IMR-90 (cell line): ENCODE measurements around the gene ZNF750. TPM values are rescaled to one million over a fixed set of nuclear protein-coding genes. Genes with fewer than 3 reads are reported as not detected.

Experiments used
- ATAC-seq: fragments of 200-7000 bp; cut with Tn5 transposase; 2 replicates; pipeline ENCODE4 v1.9.1; 2020; ENCODE audit warnings: low read depth, mild to moderate bottlenecking, moderate library complexity
- BruUV-seq: library from RNA; stranded (reverse); fragments of 400-500 nt; replicated peaks from 2 replicates; lab custom pipeline; 2021; lab: Mats Ljungman, UMichigan
- CTCF ChIA-PET: fragments of 300-600 bp; formaldehyde crosslinking; extraction: SDS; loops from one replicate; lab custom pipeline; 2021; ENCODE audit warnings: antibody characterized with exemption; lab: Yijun Ruan, JAX
- POLR2A ChIA-PET: fragments of 300-600 bp; sonication (Branson Sonifier 250); formaldehyde crosslinking; loops from one replicate; lab custom pipeline; 2022; ENCODE audit warnings: antibody characterized with exemption; ENCODE audit not compliant: unreplicated experiment; lab: Charles Lee
- DNase-seq: peaks from one replicate; pipeline ENCODE4 v3.0.0; 2013
- H2AFZ ChIP-seq: replicated peaks from 2 replicates; pipeline ENCODE3; 2013; ENCODE audit warnings: low read length, mild to moderate bottlenecking; ENCODE audit not compliant: poor library complexity
- H2AK5ac ChIP-seq: 2 replicates; pipeline ENCODE4 v1.6.1; 2013; ENCODE audit warnings: low read depth, low read length, inconsistent platforms
- H2AK9ac ChIP-seq: replicated peaks from 2 replicates; pipeline ENCODE3; 2013; ENCODE audit warnings: mild to moderate bottlenecking, low read depth, low read length, moderate library complexity; ENCODE audit not compliant: poor library complexity
- H2BK120ac ChIP-seq: 2 replicates; pipeline ENCODE4 v1.6.1; 2013; ENCODE audit warnings: low read depth, low read length, inconsistent platforms
- H2BK15ac ChIP-seq: 3 replicates; pipeline ENCODE4 v1.6.1; 2013; ENCODE audit warnings: low read depth, low read length, inconsistent platforms
- H2BK20ac ChIP-seq: 2 replicates; pipeline ENCODE4 v1.6.1; 2013; ENCODE audit warnings: low read depth, mild to moderate bottlenecking, inconsistent platforms, low read length, moderate library complexity
- H2BK5ac ChIP-seq: 2 replicates; pipeline ENCODE4 v1.6.1; 2013; ENCODE audit warnings: mild to moderate bottlenecking, low read depth, low read length, inconsistent platforms; ENCODE audit not compliant: poor library complexity, severe bottlenecking
- H3K14ac ChIP-seq: replicated peaks from 2 replicates; pipeline ENCODE4 v1.6.1; 2013; ENCODE audit warnings: low read depth, low read length, inconsistent platforms
- H3K18ac ChIP-seq: 2 replicates; pipeline ENCODE4 v1.6.1; 2013; ENCODE audit warnings: low read depth, low read length, control low read depth
- H3K23ac ChIP-seq: 2 replicates; pipeline ENCODE4 v1.6.1; 2013; ENCODE audit warnings: low read depth, low read length, inconsistent platforms
- H3K27ac ChIP-seq: 2 replicates; pipeline ENCODE4 v1.5.1; 2013; ENCODE audit warnings: mild to moderate bottlenecking, control low read depth, low read length; ENCODE audit not compliant: insufficient read depth
- H3K27me3 ChIP-seq: 2 replicates; pipeline ENCODE4 v1.6.1; 2013; ENCODE audit warnings: low read length; ENCODE audit not compliant: control insufficient read depth, insufficient read depth
- H3K36me3 ChIP-seq: 2 replicates; pipeline ENCODE4 v1.6.1; 2013; ENCODE audit warnings: low read length, mixed read lengths; ENCODE audit not compliant: control insufficient read depth, insufficient read depth
- H3K4ac ChIP-seq: 2 replicates; pipeline ENCODE4 v1.6.1; 2013; ENCODE audit warnings: low read depth, low read length, inconsistent platforms
- H3K4me1 ChIP-seq: 2 replicates; pipeline ENCODE4 v1.6.1; 2013; ENCODE audit warnings: low read length, mixed read lengths; ENCODE audit not compliant: control insufficient read depth, insufficient read depth
- H3K4me2 ChIP-seq: 2 replicates; pipeline ENCODE4 v1.6.1; 2013; ENCODE audit warnings: low read depth, mild to moderate bottlenecking, control low read depth, low read length, moderate library complexity
- H3K4me3 ChIP-seq: 2 replicates; pipeline ENCODE4 v1.5.1; 2013; ENCODE audit warnings: low read depth, mild to moderate bottlenecking, control low read depth, low read length, moderate library complexity; ENCODE audit not compliant: insufficient read depth
- H3K56ac ChIP-seq: 2 replicates; pipeline ENCODE4 v1.6.1; 2013; ENCODE audit warnings: low read length, inconsistent platforms; ENCODE audit not compliant: insufficient read depth; ENCODE audit errors: extremely low read depth
- H3K79me1 ChIP-seq, 2 experiments: 2 replicates each; pipeline ENCODE4 v1.6.1; 2013; ENCODE audit warnings: low read length in 2 of 2, inconsistent platforms in 1 of 2, low read depth in 1 of 2
- H3K9ac ChIP-seq: 2 replicates; pipeline ENCODE4 v1.6.1; 2013; ENCODE audit warnings: low read depth, low read length, control low read depth
- H3K9me1 ChIP-seq: 2 replicates; pipeline ENCODE4 v1.6.1; 2013; ENCODE audit warnings: low read length, inconsistent platforms; ENCODE audit not compliant: insufficient read depth
- H3K9me3 ChIP-seq: 2 replicates; pipeline ENCODE4 v1.6.1; 2013; ENCODE audit warnings: low read length; ENCODE audit not compliant: control insufficient read depth, insufficient read depth
- H4K20me1 ChIP-seq: 2 replicates; pipeline ENCODE4 v1.6.1; 2013; ENCODE audit warnings: low read length, inconsistent platforms; ENCODE audit not compliant: insufficient read depth
- H4K5ac ChIP-seq: 2 replicates; pipeline ENCODE4 v1.6.1; 2013; ENCODE audit warnings: mild to moderate bottlenecking, low read depth, low read length, control low read depth
- H4K8ac ChIP-seq, 2 experiments: 2 replicates each; pipeline ENCODE4 v1.6.1; 2013; ENCODE audit warnings: low read depth in 2 of 2, low read length in 2 of 2, control low read depth in 1 of 2, inconsistent platforms in 1 of 2
- H4K91ac ChIP-seq: 2 replicates; pipeline ENCODE4 v1.6.1; 2013; ENCODE audit warnings: low read depth, low read length, inconsistent platforms; ENCODE audit not compliant: insufficient read depth
- BHLHE40 ChIP-seq: fragments of 150-350 bp; IDR thresholded peaks from 2 replicates; pipeline ENCODE4 v1.6.1; 2016; ENCODE audit warnings: mild to moderate bottlenecking, low read depth, low read length
- CEBPB ChIP-seq: IDR thresholded peaks from 2 replicates; pipeline ENCODE4 v1.6.1; 2012; ENCODE audit warnings: low read depth, low read length, improper control_type of control experiment
- CHD1 ChIP-seq: IDR thresholded peaks from 2 replicates; pipeline ENCODE4 v1.6.1; 2012; ENCODE audit warnings: low read depth, low read length, improper control_type of control experiment
- CTCF ChIP-seq: conservative IDR thresholded peaks from 2 replicates; pipeline ENCODE4 v1.5.1; 2012; ENCODE audit warnings: mild to moderate bottlenecking, low read depth, low read length, improper control_type of control experiment
- ELK1 ChIP-seq: fragments of 150-350 bp; IDR thresholded peaks from 2 replicates; pipeline ENCODE4 v1.6.1; 2016; ENCODE audit warnings: low read depth, mild to moderate bottlenecking, low read length, moderate library complexity, borderline replicate concordance
- FOS ChIP-seq: fragments of 150-350 bp; IDR thresholded peaks from 2 replicates; pipeline ENCODE4 v1.6.1; 2016; ENCODE audit warnings: low read depth, low read length
- MAFK ChIP-seq: IDR thresholded peaks from 2 replicates; pipeline ENCODE4 v1.6.1; 2012; ENCODE audit warnings: low read depth, low read length, improper control_type of control experiment
- MAZ ChIP-seq: IDR thresholded peaks from 2 replicates; pipeline ENCODE4 v1.6.1; 2012; ENCODE audit warnings: low read depth, mild to moderate bottlenecking, low read length, improper control_type of control experiment, moderate library complexity, borderline replicate concordance
- MXI1 ChIP-seq: IDR thresholded peaks from 2 replicates; pipeline ENCODE4 v1.6.1; 2012; ENCODE audit warnings: low read depth, mild to moderate bottlenecking, low read length, moderate library complexity, borderline replicate concordance
- NFE2L2 ChIP-seq: fragments of 150-350 bp; IDR thresholded peaks from 2 replicates; pipeline ENCODE4 v1.6.1; 2016; ENCODE audit warnings: low read depth, mild to moderate bottlenecking, low read length
- POLR2A ChIP-seq: IDR thresholded peaks from 2 replicates; pipeline ENCODE4 v1.6.1; 2012; ENCODE audit warnings: mild to moderate bottlenecking, low read depth, low read length
- RAD21 ChIP-seq: IDR thresholded peaks from 2 replicates; pipeline ENCODE4 v1.6.1; 2012; ENCODE audit warnings: low read length, improper control_type of control experiment
- RCOR1 ChIP-seq: IDR thresholded peaks from 2 replicates; pipeline ENCODE4 v1.6.1; 2012; ENCODE audit warnings: mild to moderate bottlenecking, low read length, improper control_type of control experiment; ENCODE audit not compliant: insufficient replicate concordance
- RFX5 ChIP-seq: IDR thresholded peaks from 2 replicates; pipeline ENCODE4 v1.8.0; 2012; ENCODE audit warnings: low read depth, mild to moderate bottlenecking, low read length, moderate library complexity
- SMC3 ChIP-seq: fragments of 150-350 bp; IDR thresholded peaks from 2 replicates; pipeline ENCODE4 v1.6.1; 2016; ENCODE audit warnings: low read depth, mild to moderate bottlenecking, antibody characterized with exemption, low read length, moderate library complexity
- USF2 ChIP-seq: fragments of 150-350 bp; IDR thresholded peaks from 2 replicates; pipeline ENCODE4 v1.6.1; 2017; ENCODE audit warnings: mild to moderate bottlenecking, antibody characterized with exemption, low read length, low read depth
- WGBS, 2 experiments: methylation state at CpG; one replicate each; pipeline versions ENCODE4 v1.1.5 to v1.1.7; 2013; ENCODE audit warnings: missing lambda C conversion rate in 2 of 2; ENCODE audit not compliant: insufficient read length in 1 of 2; ENCODE audit errors: extremely low coverage in 2 of 2; 5-methylcytosine and 5-hydroxymethylcytosine counted together
- dilution Hi-C: fragments of 300-500 bp; cut with HindIII; formaldehyde crosslinking; loops from one replicate; pipeline ENCODE4 v1.14.3; 2018; ENCODE audit warnings: low sequenced_read_pairs; ENCODE audit not compliant: unreplicated experiment
- in situ Hi-C: fragments of 300-500 bp; cut with MboI; formaldehyde crosslinking; loops from 3 replicates; pipeline ENCODE4 v1.14.3; 2019; ENCODE audit warnings: low sequenced_read_pairs, inconsistent platforms, mixed read lengths
- intact Hi-C: fragments of 100-400 bp; cut with micrococcal nuclease; formaldehyde crosslinking; loops from 2 replicates; pipeline ENCODE4 v1.10.0; 2022
- polyA plus RNA-seq, 3 experiments: library from polyadenylated mRNA; depleted of rRNA; stranded (reverse); fragments of >200 nt; gene quantifications; 2 replicates each; pipeline ENCODE4 v1.2.3, GENCODE V29; 2012; ENCODE audit warnings: low replicate concordance in 1 of 3
- total RNA-seq: library from RNA; depleted of rRNA; stranded (reverse); fragments of >200 nt; gene quantifications from 2 replicates; pipeline ENCODE4 v1.2.3, GENCODE V29; 2012

ZNF750 gene
- total and polyA plus RNA-seq, 2 of the 4 experiments (the other 2 are of a cell fraction) = not detected

- 100% methylated on average over 2 of the region's 11 CpGs; no CpG with 5 or more reads in 1 of the 2 experiments for WGBS, 2 experiments
- Histone ChIP-seq H3K9ac (no peak overlapping the region), H2AK5ac (0 out of 2 replicates have a peak overlapping the region, but pooled peaks have one; percentile 21), H4K20me1 (peaks cover 7% of the 10 kb centered on the region), H3K23ac (no peak overlapping the region), H4K91ac (no peak overlapping the region), H3K18ac (no peak overlapping the region), H2AK9ac (peak overlapping the region; percentile 63), H3K4me2 (no peak overlapping the region), H3K4me1 (peaks cover 32% of the 10 kb centered on the region), H2BK20ac (no peak overlapping the region), H3K27ac (no peak overlapping the region), H3K9me1 (peaks cover 35% of the 10 kb centered on the region), H3K4me3 (no peak overlapping the region), H4K8ac (peak overlapping the region in 1 of 2 experiments; percentile 6; a peak in 1 of 4 replicates), H2BK15ac (no peak overlapping the region; the same call in 2 of the 3 replicates), H2BK5ac (no peak overlapping the region), H3K9me3 (no peaks in the 10 kb centered on the region), H2AFZ (peak overlapping the region; percentile 48), H4K5ac (no peak overlapping the region), H3K14ac (no peak overlapping the region), H3K79me1 (peaks cover 14 to 70% of the 10 kb centered on the region in 2 experiments), H3K36me3 (no peaks in the 10 kb centered on the region), H3K4ac (peak overlapping the region; percentile 13; the same call in 1 of the 2 replicates), H3K27me3 (no peaks in the 10 kb centered on the region), H3K56ac (no peak overlapping the region), H2BK120ac (no peak overlapping the region)
- ChIA-PET CTCF (interaction anchor here (0.6 to 1.1 kb wide), 4 partner anchors 11 to 100 kb away, joined by 3 to 5 read pairs (median 3); no protein-coding TSS in a partner anchor), POLR2A (no interaction called here)
- BruUV-seq = no TSS peak
- ATAC-seq (no peak), DNase-seq (no peak)
- TF ChIP-seq CEBPB (no peak), RAD21 (no peak), MXI1 (no peak), CHD1 (no peak), BHLHE40 (no peak), USF2 (no peak), MAZ (no peak), ELK1 (no peak), NFE2L2 (no peak), SMC3 (no peak), FOS (no peak), POLR2A (no peak), CTCF (no peak), RFX5 (no peak), RCOR1 (no peak), MAFK (no peak)
- dilution Hi-C loops = no loop called here
- in situ Hi-C loops = no loop called here
- intact Hi-C loops = no loop called here
These were observed 23.6 kb upstream of the ZNF750 start for GRCh38 chr17:82863383-82863940.
